HG03378 (cell line): Measurements from ENCODE around the gene PIK3R2.

Source experiments
- ATAC-seq: cut with Tn5 transposase; IDR thresholded peaks from one replicate; pipeline ENCODE4 v1.9.1; 2021; ENCODE audit warnings: mild to moderate bottlenecking, moderate library complexity; ENCODE audit not compliant: unreplicated experiment

Gene PIK3R2

DNA sequence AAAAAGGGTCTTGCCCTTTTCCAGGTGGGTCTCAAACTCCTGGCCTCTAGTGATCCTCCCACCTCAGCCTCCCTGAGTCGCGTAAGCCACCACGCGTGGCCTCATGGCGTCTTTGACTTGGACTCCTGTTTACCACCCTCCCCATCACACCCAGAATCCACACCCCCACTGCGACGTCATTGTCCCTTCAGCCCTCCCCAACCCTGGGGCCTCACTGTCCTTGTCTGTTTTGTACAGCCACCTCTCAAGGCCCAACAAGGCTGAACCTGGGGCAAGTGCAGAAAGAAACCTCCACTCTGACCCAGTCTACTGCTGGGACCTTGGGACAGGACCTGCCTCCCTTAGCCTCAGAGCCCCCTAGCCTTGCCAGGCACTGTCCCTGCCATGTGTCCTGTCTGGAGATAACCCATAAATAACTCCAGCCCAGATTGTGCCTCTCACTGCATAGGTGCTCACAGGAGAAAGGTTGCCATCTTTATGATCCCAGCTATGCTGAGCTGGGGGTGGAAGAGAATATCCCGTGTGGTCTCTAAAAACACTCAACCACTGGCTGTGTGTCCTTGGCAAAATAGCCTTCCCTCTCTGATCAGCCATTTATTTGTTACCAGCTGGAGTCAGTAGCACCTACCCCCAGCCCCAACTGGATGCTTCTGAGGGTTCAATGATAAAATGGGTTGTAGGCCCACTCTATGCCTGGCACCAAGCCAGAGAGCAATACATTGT lies 18.8 kb downstream of the PIK3R2 start:
- ATAC-seq: no peak

GRCh38 chr19:18172331-18173053 lies 19.5 kb downstream of the PIK3R2 start:
- ATAC-seq: no peak

GRCh38 chr19:18173054-18173571 lies 20.1 kb downstream of the PIK3R2 start:
- no peak for ATAC-seq

DNA sequence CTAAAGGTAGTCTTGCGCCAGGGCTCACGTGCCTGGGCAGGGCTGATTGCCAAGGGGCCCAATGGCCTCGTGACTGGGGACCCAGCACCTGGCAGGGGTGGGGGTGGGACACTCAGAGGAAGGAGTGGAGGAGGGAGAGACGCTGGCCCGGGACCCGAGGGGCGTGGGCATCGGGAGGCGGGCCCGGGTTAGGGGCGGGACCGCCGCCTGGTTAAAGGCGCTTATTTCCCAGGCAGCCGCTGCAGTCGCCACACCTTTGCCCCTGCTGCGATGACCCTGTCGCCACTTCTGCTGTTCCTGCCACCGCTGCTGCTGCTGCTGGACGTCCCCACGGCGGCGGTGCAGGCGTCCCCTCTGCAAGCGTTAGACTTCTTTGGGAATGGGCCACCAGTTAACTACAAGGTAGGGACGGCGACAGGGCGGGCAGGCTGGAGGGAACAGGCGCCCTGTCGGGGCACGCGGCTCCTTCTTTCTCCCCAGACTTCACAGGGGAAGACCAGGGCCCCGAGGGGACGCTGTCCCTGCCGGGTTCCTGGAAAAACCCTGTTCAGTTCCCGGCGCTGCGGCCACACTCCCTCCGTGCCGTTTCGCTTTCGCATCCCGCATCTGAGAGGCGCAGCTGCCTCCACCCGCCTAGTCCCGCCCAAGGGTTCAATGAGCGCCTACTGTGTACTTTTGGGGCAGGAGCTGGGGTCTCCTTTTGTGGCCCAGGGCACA lies 20.8 kb downstream of the PIK3R2 start, which contains the start of gene IFI30:
Gene IFI30, plus strand, starts transcription at position 242 of the 717 bp plus-strand sequence. Its CDS starts 29 bp downstream, at position 271.
- peak; percentile 37 for ATAC-seq

GRCh38 chr19:18174983-18175382 lies 22.0 kb downstream of the PIK3R2 start:
- ATAC-seq: no peak

- ATAC-seq: no peak
These were observed 23.7 kb downstream of the PIK3R2 start for GRCh38 chr19:18176367-18177310.

DNA sequence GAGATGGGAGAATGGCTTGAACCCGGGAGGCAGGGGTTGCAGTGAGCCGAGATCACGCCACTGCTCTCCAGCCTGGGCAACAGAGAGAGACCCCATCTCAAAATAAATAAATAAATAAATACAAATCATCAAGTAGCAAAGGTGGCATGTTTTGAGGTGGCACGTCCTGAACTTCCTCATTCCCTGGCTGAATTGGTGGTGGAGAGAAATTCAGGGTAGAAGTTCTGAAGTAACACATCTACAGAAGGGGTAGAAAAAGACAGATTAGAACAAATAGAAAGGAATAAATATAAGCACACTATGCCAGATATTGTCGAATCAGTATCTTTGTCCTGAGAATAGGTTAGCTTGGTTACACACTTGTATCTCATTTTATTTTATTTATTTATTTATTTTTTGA lies 27.0 kb downstream of the PIK3R2 start:
- no peak for ATAC-seq

DNA sequence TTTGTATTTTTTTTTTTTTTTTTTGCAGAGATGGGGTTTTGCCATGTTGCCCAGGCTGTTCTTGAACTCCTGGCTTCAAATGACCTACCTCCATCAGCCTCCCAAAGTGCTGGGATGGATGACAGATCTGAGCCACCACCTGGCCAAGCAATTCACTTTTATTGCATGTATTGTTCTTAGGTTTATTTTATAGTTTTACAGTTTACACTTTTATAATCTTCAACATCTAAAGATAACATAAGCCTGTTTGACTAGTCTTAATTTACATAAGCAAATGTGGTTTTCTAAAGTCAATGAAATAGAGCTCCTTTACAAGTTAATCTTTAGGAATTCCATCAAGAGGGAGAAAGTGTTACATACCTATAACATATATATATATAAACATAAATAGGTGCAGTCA lies 30.6 kb downstream of the PIK3R2 start:
- no peak for ATAC-seq

DNA sequence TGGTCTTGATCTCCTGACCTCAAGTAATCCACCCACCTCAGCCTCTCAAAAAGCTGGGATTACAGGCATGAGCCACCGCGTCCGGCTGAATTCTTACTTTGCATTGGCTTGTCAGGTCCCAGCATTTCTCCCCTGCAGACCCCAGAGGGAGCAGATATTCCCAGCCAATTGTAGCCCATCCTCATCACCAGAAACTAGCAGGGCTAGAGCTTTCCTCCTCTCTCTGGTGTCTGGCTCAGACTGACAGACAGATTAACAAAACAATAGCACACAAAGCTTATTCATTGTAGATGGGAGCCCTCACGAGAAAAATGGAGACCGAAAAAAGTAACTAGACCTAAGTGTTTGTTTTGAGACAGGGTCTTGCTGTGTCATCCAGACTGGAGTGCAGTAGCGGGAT lies 32.6 kb downstream of the PIK3R2 start:
- no peak for ATAC-seq

DNA sequence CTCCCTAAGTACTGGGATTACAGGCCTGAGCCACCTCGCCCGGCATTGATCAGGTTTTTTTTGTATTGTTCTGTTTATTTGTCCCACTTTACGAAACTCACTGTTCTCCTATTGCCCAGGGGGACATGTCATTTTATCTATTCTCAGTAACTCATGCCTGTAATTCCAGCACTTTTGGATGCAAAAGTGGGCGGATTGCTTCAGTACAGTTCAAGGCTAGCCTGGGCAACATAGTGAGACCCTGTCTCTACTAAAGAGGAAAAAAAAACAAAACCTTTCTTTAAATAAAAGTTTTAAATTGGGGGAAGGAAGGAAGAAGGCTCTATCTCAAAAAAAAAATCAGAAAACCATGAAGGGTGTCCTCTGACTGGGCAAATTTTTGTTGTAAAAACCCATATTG lies 37.3 kb downstream of the PIK3R2 start:
- no peak for ATAC-seq

DNA sequence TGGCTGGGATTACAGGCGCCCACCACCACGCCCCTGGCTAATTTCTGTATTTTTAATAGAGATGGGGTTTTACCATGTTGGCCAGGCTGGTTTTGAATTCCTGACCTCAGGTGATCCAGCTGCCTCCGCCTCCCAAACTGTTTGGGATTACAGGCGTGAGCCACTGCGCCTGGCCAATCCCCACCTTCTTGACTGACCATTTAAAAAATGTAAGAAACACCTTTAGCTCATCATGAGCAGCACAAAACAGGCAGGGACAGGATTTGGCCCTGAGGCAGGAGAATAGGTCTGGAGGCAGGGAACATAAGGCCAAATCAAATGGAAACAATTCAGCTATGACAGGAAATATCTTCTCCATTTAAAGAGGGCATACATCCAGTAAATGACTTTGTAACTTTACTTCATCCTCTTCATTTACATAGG lies 38.7 kb downstream of the PIK3R2 start:
- ATAC-seq: no peak

GRCh38 chr19:18192673-18193387 lies 39.9 kb downstream of the PIK3R2 start, which contains the start of gene MPV17L2:
Gene MPV17L2, plus strand, starts transcription at chr19:18193218. Its CDS starts 64 bp downstream, at chr19:18193282.
- peak; percentile 78 for ATAC-seq

DNA sequence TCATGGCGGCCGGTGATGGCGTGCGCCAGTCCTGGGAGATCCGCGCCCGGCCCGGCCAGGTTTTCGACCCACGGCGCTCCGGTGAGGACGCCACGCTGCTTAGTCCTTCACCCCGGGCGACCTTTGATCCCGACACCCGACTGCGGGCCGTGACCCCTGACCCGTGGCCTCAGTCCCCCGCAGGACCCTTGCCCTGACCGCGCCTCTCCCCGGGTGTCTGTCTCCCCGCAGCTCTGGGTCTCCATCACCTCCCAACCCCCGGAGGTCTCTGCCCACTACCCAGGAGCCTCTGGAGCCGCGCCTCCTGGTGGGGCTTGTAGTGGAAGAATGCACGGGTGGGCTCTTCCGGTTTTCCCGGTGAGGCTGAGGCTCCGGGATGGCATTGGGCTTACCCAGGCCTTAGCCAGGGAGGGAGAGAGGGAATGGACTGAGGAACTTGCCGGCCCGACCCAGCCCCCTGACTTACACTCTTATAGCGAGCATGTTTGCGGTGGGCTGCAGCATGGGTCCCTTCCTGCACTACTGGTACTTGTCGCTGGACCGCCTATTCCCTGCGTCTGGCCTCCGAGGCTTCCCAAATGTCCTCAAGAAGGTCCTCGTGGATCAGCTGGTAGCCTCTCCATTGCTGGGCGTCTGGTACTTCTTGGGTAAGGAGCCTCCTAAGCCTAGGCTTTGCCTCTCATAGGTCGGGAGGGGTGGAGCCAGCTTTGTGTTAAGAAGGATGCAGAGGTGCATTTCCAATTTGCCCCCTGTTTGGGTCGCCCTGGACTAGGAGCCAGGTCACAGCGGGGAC lies 40.6 kb downstream of the PIK3R2 start:
- ATAC-seq: no peak

GRCh38 chr19:18194181-18194530 lies 41.2 kb downstream of the PIK3R2 start:
- no peak for ATAC-seq

DNA sequence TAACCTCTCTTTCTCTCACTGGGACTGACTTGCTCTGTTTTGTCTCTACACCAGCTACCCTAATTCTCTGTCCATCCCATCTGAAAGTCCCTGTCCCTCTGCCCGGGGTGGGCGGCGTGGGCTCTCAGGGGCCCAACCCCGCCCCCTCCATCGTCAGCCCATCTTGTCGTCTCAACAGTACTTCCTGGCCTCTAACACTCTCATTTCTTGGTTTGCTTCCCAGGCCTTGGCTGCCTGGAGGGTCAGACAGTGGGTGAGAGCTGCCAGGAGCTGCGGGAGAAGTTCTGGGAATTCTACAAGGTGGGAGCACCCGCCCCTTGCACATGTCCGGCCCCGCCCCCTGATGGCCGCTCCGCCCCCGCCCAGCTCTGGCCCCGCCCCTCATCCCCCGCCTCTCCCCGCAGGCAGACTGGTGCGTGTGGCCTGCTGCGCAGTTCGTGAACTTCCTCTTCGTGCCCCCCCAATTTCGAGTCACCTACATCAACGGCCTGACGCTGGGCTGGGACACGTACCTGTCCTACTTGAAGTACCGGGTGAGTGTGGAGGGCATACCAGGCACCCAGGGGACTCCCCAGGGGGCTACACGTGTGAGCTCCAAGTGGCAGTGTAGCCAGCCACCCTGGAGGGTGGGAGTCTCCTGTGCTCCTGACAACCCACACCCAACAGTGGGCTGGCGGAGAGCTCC lies 41.7 kb downstream of the PIK3R2 start:
- no peak for ATAC-seq

GRCh38 chr19:18196511-18196845 lies 43.5 kb downstream of the PIK3R2 start:
- no peak for ATAC-seq

DNA sequence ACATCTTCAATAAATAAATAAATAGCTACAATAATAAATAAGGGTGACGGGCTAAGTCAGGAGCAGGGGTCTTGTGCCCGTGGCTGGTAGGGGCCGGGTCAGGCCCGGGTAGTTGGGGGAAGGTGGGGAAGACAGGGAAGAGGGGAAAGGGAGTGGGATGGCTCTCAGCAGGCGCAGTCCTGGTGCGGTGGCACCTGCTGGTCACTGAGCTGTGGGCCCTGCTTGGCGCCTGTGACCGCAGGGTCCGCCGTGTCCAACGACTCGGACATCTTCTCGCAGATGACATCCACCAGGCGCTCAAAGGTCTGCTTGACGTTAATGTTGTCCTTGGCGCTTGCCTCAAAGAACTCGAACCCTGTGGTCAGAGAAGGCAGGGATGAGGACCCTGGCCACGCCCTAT lies 44.3 kb downstream of the PIK3R2 start:
- ATAC-seq: no peak

GRCh38 chr19:18197941-18198340 lies 45.0 kb downstream of the PIK3R2 start:
- ATAC-seq: no peak
